Measurements from ENCODE around the gene ITGB2.
A peak's percentile ranks its signal among the peaks of the same experiment; 100 is the strongest.

The ITGB2 gene

DNA sequence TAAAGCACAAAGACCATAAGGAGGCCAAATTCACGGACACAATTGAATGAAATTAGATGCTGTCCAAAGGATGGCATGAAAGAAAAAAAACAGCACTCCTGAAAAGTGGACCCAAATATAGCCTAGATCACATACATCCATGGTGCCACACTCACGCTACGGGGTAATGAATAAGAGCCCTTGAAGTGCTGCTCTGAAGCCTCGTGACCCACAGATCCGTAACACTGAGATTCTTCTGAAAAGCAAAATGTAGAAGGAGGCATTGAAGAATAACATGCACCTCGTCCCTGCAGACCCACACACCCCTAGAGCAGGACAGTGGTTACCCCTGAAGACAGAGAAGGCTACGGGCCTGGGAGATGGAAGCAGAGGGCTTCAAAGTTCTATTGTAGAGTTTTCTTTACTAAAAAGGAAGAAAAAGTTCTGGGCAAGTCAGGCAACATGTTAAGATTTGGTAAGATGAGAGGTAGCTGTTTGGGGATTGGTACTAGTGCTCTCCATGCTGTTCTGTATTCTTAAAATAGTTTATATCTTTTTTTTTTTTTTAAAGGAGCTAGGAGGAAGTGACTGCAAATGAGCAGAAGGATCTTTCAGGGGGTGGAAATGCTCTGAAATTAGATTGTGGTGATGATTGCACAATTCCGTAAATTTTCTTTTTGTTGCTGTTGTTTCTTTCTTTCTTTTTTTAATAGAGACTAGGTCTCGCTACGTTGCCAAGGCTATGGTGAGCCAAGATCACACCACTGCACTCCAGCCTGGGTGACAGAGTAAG, 4.1 kb upstream of the ITGB2 start:
- peak overlapping the region; percentile 27; the same call in 1 of the 2 replicates for H3K27ac ChIP-seq (ENCODE audit: low read depth, low read length)
- no peaks in the 10 kb centered on the region for H3K36me3 ChIP-seq (ENCODE audit: control insufficient read depth, low read length)
- H3F3A ChIP-seq (ENCODE audit: control insufficient read depth, insufficient read depth), result peaks cover 11% of the 10 kb centered on the region
- no peaks in the 10 kb centered on the region for H3K9me2 ChIP-seq (replicated peaks; ENCODE audit: control insufficient read depth, low read length)
- peak overlapping the region; percentile 48 for H3K4me2 ChIP-seq (ENCODE audit: low read length)
- TF ChIP-seq EZH2phosphoT487 (IDR thresholded peaks at IDR 0.05; ENCODE audit: borderline replicate concordance, low read length), result no peak
- TF ChIP-seq, protein P1, sequence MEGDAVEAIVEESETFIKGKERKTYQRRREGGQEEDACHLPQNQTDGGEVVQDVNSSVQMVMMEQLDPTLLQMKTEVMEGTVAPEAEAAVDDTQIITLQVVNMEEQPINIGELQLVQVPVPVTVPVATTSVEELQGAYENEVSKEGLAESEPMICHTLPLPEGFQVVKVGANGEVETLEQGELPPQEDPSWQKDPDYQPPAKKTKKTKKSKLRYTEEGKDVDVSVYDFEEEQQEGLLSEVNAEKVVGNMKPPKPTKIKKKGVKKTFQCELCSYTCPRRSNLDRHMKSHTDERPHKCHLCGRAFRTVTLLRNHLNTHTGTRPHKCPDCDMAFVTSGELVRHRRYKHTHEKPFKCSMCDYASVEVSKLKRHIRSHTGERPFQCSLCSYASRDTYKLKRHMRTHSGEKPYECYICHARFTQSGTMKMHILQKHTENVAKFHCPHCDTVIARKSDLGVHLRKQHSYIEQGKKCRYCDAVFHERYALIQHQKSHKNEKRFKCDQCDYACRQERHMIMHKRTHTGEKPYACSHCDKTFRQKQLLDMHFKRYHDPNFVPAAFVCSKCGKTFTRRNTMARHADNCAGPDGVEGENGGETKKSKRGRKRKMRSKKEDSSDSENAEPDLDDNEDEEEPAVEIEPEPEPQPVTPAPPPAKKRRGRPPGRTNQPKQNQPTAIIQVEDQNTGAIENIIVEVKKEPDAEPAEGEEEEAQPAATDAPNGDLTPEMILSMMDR (IDR thresholded peaks at IDR 0.05; ENCODE audit: low read depth, low read length, poor library complexity, severe bottlenecking), result no peak
- peaks cover 5% of the 10 kb centered on the region; the same call in 1 of the 2 replicates for H4K20me1 ChIP-seq (ENCODE audit: control insufficient read depth, insufficient read depth, low read depth, low read length)
- 0 out of 2 replicates have a peak overlapping the region, but pooled peaks have one; percentile 20 for H3K4me3 ChIP-seq (ENCODE audit: low read length)
- peaks cover 93% of the 10 kb centered on the region for H3K27me3 ChIP-seq (ENCODE audit: control insufficient read depth, low read length)
- H3K9me3 ChIP-seq (ENCODE audit: control insufficient read depth, insufficient read depth, low read length), result no peaks in the 10 kb centered on the region
- H3K79me2 ChIP-seq (ENCODE audit: control insufficient read depth, low read length), result no peaks in the 10 kb centered on the region
- H3K4me1 ChIP-seq (ENCODE audit: control insufficient read depth, low read length), result peaks cover 71% of the 10 kb centered on the region

DNA sequence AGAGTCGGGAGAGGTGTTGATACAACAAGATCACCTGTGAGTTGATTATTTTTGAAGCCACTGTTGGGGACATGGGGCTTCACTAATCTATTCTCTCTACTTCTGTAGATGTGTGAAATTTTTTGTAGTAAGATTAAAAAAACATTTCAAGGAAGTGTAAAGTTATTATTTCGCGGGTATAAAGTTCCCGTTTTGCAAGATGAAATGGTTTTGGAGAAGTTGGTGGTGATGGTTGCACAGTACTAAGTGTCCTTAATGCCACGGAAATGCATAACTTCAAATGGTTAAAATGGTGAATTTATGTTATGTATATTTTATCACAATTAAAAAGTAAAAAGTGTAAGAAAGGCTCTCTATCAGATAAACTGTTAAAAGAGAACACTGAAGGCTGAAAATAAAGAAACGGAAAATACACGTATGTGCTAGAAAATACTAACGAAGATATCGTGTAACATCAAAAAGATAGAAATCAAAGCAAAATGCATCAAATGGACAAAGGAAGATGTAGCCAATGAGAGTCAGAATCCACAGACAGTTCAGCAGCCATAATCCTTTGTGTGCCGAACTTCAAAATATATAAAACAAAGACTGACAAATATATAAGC, 2.9 kb upstream of the ITGB2 start:
- Histone ChIP-seq H3K9me3 (ENCODE audit: control insufficient read depth, insufficient read depth, low read length) (no peaks in the 10 kb centered on the region), H3K9me2 (replicated peaks; ENCODE audit: control insufficient read depth, low read length) (no peaks in the 10 kb centered on the region), H3F3A (ENCODE audit: control insufficient read depth, insufficient read depth) (peaks cover 11% of the 10 kb centered on the region), H3K79me2 (ENCODE audit: control insufficient read depth, low read length) (no peaks in the 10 kb centered on the region), H3K36me3 (ENCODE audit: control insufficient read depth, low read length) (no peaks in the 10 kb centered on the region), H3K4me3 (ENCODE audit: low read length) (no peak overlapping the region), H3K27me3 (ENCODE audit: control insufficient read depth, low read length) (peaks cover 92% of the 10 kb centered on the region), H3K27ac (ENCODE audit: low read depth, low read length) (no peak overlapping the region), H4K20me1 (ENCODE audit: control insufficient read depth, insufficient read depth, low read depth, low read length) (0 out of 2 replicates have a peak, but pooled peaks cover 5% of the 10 kb centered on the region), H3K4me1 (ENCODE audit: control insufficient read depth, low read length) (peaks cover 64% of the 10 kb centered on the region), H3K4me2 (ENCODE audit: low read length) (no peak overlapping the region)
- no peak for TF ChIP-seq EZH2phosphoT487 (IDR thresholded peaks at IDR 0.05; ENCODE audit: borderline replicate concordance, low read length)
- TF ChIP-seq, protein P1 (IDR thresholded peaks at IDR 0.05; ENCODE audit: low read depth, low read length, poor library complexity, severe bottlenecking), result no peak

DNA sequence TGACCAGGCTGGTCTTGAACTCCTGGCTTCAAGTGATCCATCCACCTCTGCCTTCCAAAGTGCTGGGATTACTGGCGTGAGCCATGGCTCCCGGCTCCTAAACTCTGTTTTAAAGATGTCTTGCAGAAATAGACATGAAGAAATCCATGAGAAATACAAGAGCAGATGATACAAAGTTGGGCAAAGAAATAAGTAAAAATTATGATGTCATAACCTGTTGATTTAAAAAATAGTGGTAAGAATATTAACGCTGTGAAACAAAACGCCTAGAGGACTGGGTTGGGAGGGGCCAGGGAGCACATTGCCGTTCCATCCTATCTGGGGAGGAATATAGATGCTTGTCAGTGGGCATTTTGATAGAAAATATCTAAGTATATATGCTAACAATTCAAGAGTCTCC, 1.2 kb upstream of the ITGB2 start:
- no peaks in the 10 kb centered on the region for H3K9me2 ChIP-seq (replicated peaks; ENCODE audit: control insufficient read depth, low read length)
- TF ChIP-seq, protein P1 (IDR thresholded peaks at IDR 0.05; ENCODE audit: low read depth, low read length, poor library complexity, severe bottlenecking), result no peak
- no peaks in the 10 kb centered on the region for H4K20me1 ChIP-seq (ENCODE audit: control insufficient read depth, insufficient read depth, low read depth, low read length)
- peaks cover 51% of the 10 kb centered on the region for H3K4me1 ChIP-seq (ENCODE audit: control insufficient read depth, low read length)
- peaks cover 11% of the 10 kb centered on the region for H3F3A ChIP-seq (ENCODE audit: control insufficient read depth, insufficient read depth)
- no peak overlapping the region for H3K4me3 ChIP-seq (ENCODE audit: low read length)
- H3K9me3 ChIP-seq (ENCODE audit: control insufficient read depth, insufficient read depth, low read length), result no peaks in the 10 kb centered on the region
- H3K36me3 ChIP-seq (ENCODE audit: control insufficient read depth, low read length), result no peaks in the 10 kb centered on the region
- no peak overlapping the region for H3K4me2 ChIP-seq (ENCODE audit: low read length)
- H3K79me2 ChIP-seq (ENCODE audit: control insufficient read depth, low read length), result no peaks in the 10 kb centered on the region
- peaks cover 91% of the 10 kb centered on the region for H3K27me3 ChIP-seq (ENCODE audit: control insufficient read depth, low read length)
- H3K27ac ChIP-seq (ENCODE audit: low read depth, low read length), result no peak overlapping the region

Data from DOHH2 (cell line).